Trophoblast cell (in vitro differentiated cells and primary cell): ENCODE results near the gene TMPRSS3.

Experiments
- DNase-seq, 2 donors: peaks; one replicate each; pipeline ENCODE4 v3.0.0-alpha.2; 2016
- H2AFZ ChIP-seq: 2 replicates; pipeline ENCODE4 v1.6.1; 2013; ENCODE audit warnings: low read length, moderate library complexity, mild to moderate bottlenecking; ENCODE audit not compliant: insufficient read depth, poor library complexity
- H2AK5ac ChIP-seq: 2 replicates; pipeline ENCODE4 v1.6.1; 2013; ENCODE audit warnings: mild to moderate bottlenecking, low read length
- H2BK120ac ChIP-seq: 2 replicates; pipeline ENCODE4 v1.6.1; 2013; ENCODE audit warnings: low read length, mild to moderate bottlenecking, moderate library complexity; ENCODE audit not compliant: insufficient read depth, poor library complexity
- H2BK12ac ChIP-seq: 2 replicates; pipeline ENCODE4 v1.6.1; 2013; ENCODE audit warnings: mild to moderate bottlenecking, low read length, moderate library complexity
- H2BK5ac ChIP-seq: 2 replicates; pipeline ENCODE4 v1.6.1; 2013; ENCODE audit warnings: low read length, low read depth, moderate library complexity, mild to moderate bottlenecking; ENCODE audit not compliant: poor library complexity
- H3K14ac ChIP-seq: 2 replicates; pipeline ENCODE4 v1.6.1; 2013; ENCODE audit warnings: mild to moderate bottlenecking, low read length
- H3K18ac ChIP-seq: 2 replicates; pipeline ENCODE4 v1.6.1; 2013; ENCODE audit warnings: mild to moderate bottlenecking, low read length
- H3K23ac ChIP-seq: 2 replicates; pipeline ENCODE4 v1.6.1; 2013; ENCODE audit warnings: low read length
- H3K27ac ChIP-seq: 2 replicates; pipeline ENCODE4 v1.5.1; 2013; ENCODE audit warnings: low read depth, mild to moderate bottlenecking, inconsistent platforms, low read length, moderate library complexity
- H3K27me3 ChIP-seq: 2 replicates; pipeline ENCODE4 v1.6.1; 2013; ENCODE audit warnings: inconsistent platforms, mild to moderate bottlenecking, low read length, moderate library complexity; ENCODE audit not compliant: insufficient read depth
- H3K36me3 ChIP-seq, 2 experiments: 1 replicate in 1 of 2; 2 replicates in 1 of 2; pipeline ENCODE4 v1.6.1; 2013; ENCODE audit warnings: low read length in 2 of 2, mild to moderate bottlenecking in 2 of 2, moderate library complexity in 1 of 2; ENCODE audit not compliant: insufficient read depth in 2 of 2, control insufficient read depth in 1 of 2
- H3K4ac ChIP-seq: 2 replicates; pipeline ENCODE4 v1.6.1; 2013; ENCODE audit warnings: low read depth, mild to moderate bottlenecking, low read length, moderate library complexity
- H3K4me1 ChIP-seq, 2 experiments: 1 replicate in 1 of 2; 2 replicates in 1 of 2; pipeline ENCODE4 v1.6.1; 2013; ENCODE audit warnings: low read length in 2 of 2, mild to moderate bottlenecking in 2 of 2, moderate library complexity in 1 of 2; ENCODE audit not compliant: insufficient read depth in 2 of 2, control insufficient read depth in 1 of 2
- H3K4me2 ChIP-seq: 2 replicates; pipeline ENCODE4 v1.6.1; 2013; ENCODE audit warnings: inconsistent platforms, mild to moderate bottlenecking, low read length, moderate library complexity
- H3K4me3 ChIP-seq: 2 replicates; pipeline ENCODE4 v1.5.1; 2013; ENCODE audit warnings: mild to moderate bottlenecking, low read depth, low read length, inconsistent platforms
- H3K79me1 ChIP-seq: one replicate; pipeline ENCODE4 v1.6.1; 2013; ENCODE audit warnings: low read length
- H3K79me2 ChIP-seq: 2 replicates; pipeline ENCODE4 v1.6.1; 2013; ENCODE audit warnings: low read length, mild to moderate bottlenecking; ENCODE audit not compliant: control insufficient read depth, insufficient read depth, poor library complexity
- H3K9ac ChIP-seq: 2 replicates; pipeline ENCODE4 v1.6.1; 2013; ENCODE audit warnings: mild to moderate bottlenecking, low read length
- H3K9me3 ChIP-seq: 2 replicates; pipeline ENCODE4 v1.6.1; 2013; ENCODE audit warnings: low read depth, mild to moderate bottlenecking, control low read depth, inconsistent platforms, low read length; ENCODE audit not compliant: insufficient read depth
- H4K12ac ChIP-seq: 2 replicates; pipeline ENCODE4 v1.6.1; 2013; ENCODE audit warnings: low read depth, mild to moderate bottlenecking, low read length, moderate library complexity
- H4K8ac ChIP-seq: 2 replicates; pipeline ENCODE4 v1.6.1; 2013; ENCODE audit warnings: low read depth, mild to moderate bottlenecking, low read length, moderate library complexity
- H4K91ac ChIP-seq: one replicate; pipeline ENCODE4 v1.6.1; 2013; ENCODE audit warnings: low read depth, mild to moderate bottlenecking, low read length, moderate library complexity
- WGBS: extraction: QIAGEN DNeasy Blood & Tissue Kit; methylation state at CpG from one replicate; pipeline ENCODE4 v1.1.7; 2013; ENCODE audit warnings: missing lambda C conversion rate; ENCODE audit not compliant: insufficient read length, insufficient coverage; ENCODE audit errors: extremely low coverage; 5-methylcytosine and 5-hydroxymethylcytosine counted together

TMPRSS3 gene

DNA sequence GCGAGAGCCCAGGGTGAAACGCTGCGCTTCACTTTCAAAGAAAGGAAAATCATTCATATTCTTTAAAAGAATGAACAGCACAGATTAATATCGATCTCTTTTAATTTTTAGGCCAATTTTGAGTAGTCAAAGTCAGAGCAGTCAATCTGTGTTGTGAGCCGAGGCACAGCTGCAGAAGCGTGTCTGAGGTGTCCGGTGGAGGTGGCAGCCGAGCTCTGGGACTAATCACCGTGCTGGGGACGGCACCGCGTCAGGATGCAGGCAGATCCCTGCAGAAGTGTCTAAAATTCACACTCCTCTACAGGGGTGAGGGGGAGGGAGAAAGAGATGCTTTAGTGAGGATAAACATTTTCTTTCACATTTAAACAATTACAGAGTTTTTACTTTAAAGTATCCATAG, 33.7 kb downstream of the TMPRSS3 start:
- Histone ChIP-seq H3K9me3 (peaks cover 6% of the 10 kb centered on the region), H3K4me2 (no peak overlapping the region), H3K14ac (no peak overlapping the region), H3K27me3 (no peaks in the 10 kb centered on the region), H2BK120ac (no peak overlapping the region), H4K12ac (no peak overlapping the region), H3K79me1 (no peaks in the 10 kb centered on the region), H3K18ac (no peak overlapping the region), H2BK12ac (no peak overlapping the region), H3K4ac (no peak overlapping the region), H3K4me1 (peaks cover 0 to 2% of the 10 kb centered on the region in 2 experiments), H3K23ac (no peak overlapping the region), H4K91ac (no peak overlapping the region), H3K9ac (no peak overlapping the region), H4K8ac (no peak overlapping the region), H3K4me3 (no peak overlapping the region), H2AK5ac (no peak overlapping the region), H3K79me2 (no peaks in the 10 kb centered on the region), H3K36me3 (no peaks in the 10 kb centered on the region), H2AFZ (no peak overlapping the region), H2BK5ac (no peak overlapping the region), H3K27ac (no peak overlapping the region)
- DNase-seq, result no peak
- no CpG with 5 or more reads among the region's 12 CpGs for WGBS

- Histone ChIP-seq H3K23ac (no peak overlapping the region), H3K27ac (no peak overlapping the region), H3K4me1 (peaks cover 0 to 2% of the 10 kb centered on the region in 2 experiments), H4K91ac (no peak overlapping the region), H3K4ac (no peak overlapping the region), H2BK5ac (no peak overlapping the region), H4K8ac (no peak overlapping the region), H4K12ac (no peak overlapping the region), H3K27me3 (no peaks in the 10 kb centered on the region), H3K79me2 (no peaks in the 10 kb centered on the region), H3K14ac (no peak overlapping the region), H3K36me3 (no peaks in the 10 kb centered on the region), H3K4me3 (no peak overlapping the region), H3K79me1 (no peaks in the 10 kb centered on the region), H2AK5ac (no peak overlapping the region), H3K4me2 (no peak overlapping the region), H3K9me3 (peaks cover 8% of the 10 kb centered on the region), H3K9ac (no peak overlapping the region), H3K18ac (no peak overlapping the region), H2AFZ (no peak overlapping the region), H2BK120ac (no peak overlapping the region), H2BK12ac (no peak overlapping the region)
- WGBS, result no CpG with 5 or more reads among the region's 7 CpGs
- DNase-seq, result no peak
Observed at GRCh38 chr21:42361286-42361685, 34.6 kb downstream of the TMPRSS3 start.

DNA sequence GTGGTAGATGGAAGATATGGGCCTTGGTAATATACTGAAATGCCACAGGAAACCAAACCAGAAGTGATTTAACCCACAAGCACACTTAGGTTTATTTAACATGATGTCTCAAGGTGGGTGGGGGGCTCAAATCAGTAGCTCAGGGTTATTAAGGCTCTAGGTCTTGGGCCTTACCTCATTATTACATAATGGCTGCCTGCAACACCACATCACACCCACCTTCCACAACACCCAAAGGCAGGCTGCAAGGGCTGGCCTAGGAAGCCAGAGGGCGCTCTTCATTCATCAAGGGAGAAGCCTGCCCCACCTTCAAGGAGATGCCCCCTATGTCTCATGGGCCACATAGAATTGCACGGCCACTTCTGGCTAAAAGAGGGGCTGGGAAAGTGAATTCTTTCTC, 35.5 kb downstream of the TMPRSS3 start:
- Histone ChIP-seq H3K79me1 (no peaks in the 10 kb centered on the region), H4K91ac (no peak overlapping the region), H4K8ac (no peak overlapping the region), H3K9ac (no peak overlapping the region), H3K4ac (no peak overlapping the region), H3K36me3 (no peaks in the 10 kb centered on the region), H2BK12ac (no peak overlapping the region), H2AFZ (no peak overlapping the region), H3K14ac (no peak overlapping the region), H3K4me3 (no peak overlapping the region), H2BK120ac (no peak overlapping the region), H3K18ac (no peak overlapping the region), H3K79me2 (no peaks in the 10 kb centered on the region), H3K9me3 (peaks cover 8% of the 10 kb centered on the region), H3K27me3 (no peaks in the 10 kb centered on the region), H3K4me1 (peaks cover 0 to 2% of the 10 kb centered on the region in 2 experiments), H3K27ac (no peak overlapping the region), H2BK5ac (no peak overlapping the region), H2AK5ac (no peak overlapping the region), H3K4me2 (no peak overlapping the region), H3K23ac (no peak overlapping the region), H4K12ac (no peak overlapping the region)
- WGBS, result no CpG with 5 or more reads among the region's 2 CpGs
- DNase-seq, result peak in 1 of 2 donors; percentile 31

DNA sequence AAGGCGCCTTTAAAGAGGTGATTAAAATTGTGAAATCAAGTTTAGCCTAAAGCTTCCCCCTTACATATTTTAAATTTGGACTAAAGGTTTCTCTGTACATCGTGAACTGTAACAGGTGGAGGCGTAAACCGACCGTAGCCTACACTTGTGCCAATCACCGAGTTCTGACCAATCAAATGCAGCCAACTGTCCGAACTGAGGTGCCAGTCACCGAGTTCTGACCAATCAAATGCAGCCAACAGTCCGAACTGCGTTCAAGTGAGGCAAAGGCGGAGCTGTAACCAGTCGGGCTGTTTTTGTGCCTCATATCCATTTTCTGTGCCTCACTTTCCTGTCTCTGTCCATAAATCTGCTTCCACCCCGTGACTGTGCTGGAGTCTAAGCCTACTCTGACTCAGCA, 36.9 kb downstream of the TMPRSS3 start:
- Histone ChIP-seq H3K79me2 (no peaks in the 10 kb centered on the region), H3K27ac (no peak overlapping the region), H3K4ac (no peak overlapping the region), H3K23ac (no peak overlapping the region), H3K9ac (no peak overlapping the region), H2BK120ac (no peak overlapping the region), H2AFZ (no peak overlapping the region), H3K36me3 (no peaks in the 10 kb centered on the region), H4K91ac (no peak overlapping the region), H3K9me3 (peaks cover 8% of the 10 kb centered on the region), H3K14ac (no peak overlapping the region), H4K12ac (no peak overlapping the region), H3K4me2 (no peak overlapping the region), H2BK12ac (no peak overlapping the region), H4K8ac (no peak overlapping the region), H3K4me1 (no peaks in the 10 kb centered on the region), H3K27me3 (no peaks in the 10 kb centered on the region), H2BK5ac (no peak overlapping the region), H2AK5ac (no peak overlapping the region), H3K18ac (no peak overlapping the region), H3K79me1 (no peaks in the 10 kb centered on the region), H3K4me3 (no peak overlapping the region)
- WGBS, result no CpG with 5 or more reads among the region's 13 CpGs
- peak; percentile 13 to 62 for DNase-seq
